ENCODE measurements around the gene DHODH.
"Not testable (repeated sequence)": the region's sequence is repeated elsewhere in the genome, so short reads cannot be mapped to it uniquely, and the experiment has no call there.

The DHODH gene

DNA sequence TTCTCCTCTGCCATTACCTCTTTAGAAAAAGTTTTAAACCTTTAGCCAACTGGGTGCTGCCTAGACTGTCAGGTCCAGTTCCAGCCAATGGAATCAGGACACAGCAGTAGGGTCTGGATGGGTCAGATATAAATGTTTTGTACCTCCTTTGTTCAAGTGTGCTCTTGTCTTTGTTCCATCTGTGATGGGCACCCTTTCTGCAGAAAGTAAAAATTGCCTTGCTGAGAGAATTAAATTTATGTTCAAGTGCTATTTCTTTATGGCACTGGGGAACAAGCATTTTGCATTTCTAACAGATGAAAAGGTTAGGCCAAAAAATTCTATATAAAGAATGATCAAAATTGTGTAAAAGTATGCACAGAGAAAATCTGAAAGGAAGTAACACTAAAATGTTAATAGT, 40.6 kb downstream of the DHODH start:
- H3K4me1 ChIP-seq = peaks cover 6% of the 10 kb centered on the region
- no peak overlapping the region for H3K27ac ChIP-seq
- no peak overlapping the region for H3K4me3 ChIP-seq (ENCODE audit: low read depth, low read length)
- H3K9ac ChIP-seq = no peak overlapping the region
- TF ChIP-seq, protein P1, sequence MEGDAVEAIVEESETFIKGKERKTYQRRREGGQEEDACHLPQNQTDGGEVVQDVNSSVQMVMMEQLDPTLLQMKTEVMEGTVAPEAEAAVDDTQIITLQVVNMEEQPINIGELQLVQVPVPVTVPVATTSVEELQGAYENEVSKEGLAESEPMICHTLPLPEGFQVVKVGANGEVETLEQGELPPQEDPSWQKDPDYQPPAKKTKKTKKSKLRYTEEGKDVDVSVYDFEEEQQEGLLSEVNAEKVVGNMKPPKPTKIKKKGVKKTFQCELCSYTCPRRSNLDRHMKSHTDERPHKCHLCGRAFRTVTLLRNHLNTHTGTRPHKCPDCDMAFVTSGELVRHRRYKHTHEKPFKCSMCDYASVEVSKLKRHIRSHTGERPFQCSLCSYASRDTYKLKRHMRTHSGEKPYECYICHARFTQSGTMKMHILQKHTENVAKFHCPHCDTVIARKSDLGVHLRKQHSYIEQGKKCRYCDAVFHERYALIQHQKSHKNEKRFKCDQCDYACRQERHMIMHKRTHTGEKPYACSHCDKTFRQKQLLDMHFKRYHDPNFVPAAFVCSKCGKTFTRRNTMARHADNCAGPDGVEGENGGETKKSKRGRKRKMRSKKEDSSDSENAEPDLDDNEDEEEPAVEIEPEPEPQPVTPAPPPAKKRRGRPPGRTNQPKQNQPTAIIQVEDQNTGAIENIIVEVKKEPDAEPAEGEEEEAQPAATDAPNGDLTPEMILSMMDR (IDR thresholded peaks at IDR 0.05) = no peak
- no peaks in the 10 kb centered on the region for H3K36me3 ChIP-seq (ENCODE audit: control insufficient read depth, insufficient read depth, low read length)
- no peaks in the 10 kb centered on the region for H3K79me2 ChIP-seq
- no peaks in the 10 kb centered on the region for H3K9me3 ChIP-seq (ENCODE audit: control insufficient read depth, low read length)
- H3K4me2 ChIP-seq (ENCODE audit: low read length) = no peak overlapping the region
- no peak overlapping the region for H2AFZ ChIP-seq
- no peaks in the 10 kb centered on the region for H3K27me3 ChIP-seq (ENCODE audit: control insufficient read depth, insufficient read depth, low read length)

DNA sequence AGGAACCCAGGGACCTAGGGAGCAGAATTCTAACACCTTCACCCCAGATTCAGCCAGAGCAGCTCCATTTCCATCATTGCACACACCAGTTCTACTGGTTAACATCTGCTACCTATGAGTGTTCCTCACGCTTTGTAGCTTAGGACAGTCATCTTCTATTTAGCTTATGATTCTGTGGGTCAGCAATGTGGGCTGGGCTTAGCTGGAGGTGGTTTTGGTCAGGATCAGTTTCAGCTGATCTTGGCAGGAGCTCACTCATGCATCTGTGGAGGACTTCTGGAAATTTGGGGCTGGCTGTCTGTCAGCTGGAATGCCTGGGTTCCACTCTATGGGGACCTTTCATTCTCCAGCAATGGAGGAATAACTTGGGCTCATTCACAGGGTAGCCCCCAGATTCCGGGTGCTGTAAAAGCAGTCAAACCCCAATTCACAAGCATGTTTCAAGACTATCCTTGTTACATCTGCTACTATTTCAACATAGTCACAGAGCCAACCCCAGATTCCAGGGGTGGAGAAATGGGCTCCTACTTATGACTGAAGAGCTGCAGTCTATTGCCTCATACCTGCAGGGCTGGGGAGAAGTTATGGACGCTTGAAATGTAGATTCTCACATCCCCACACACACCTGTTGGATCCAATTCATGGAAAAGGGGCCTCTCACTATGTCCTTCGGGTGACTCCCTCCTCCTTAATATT, 42.4 kb downstream of the DHODH start:
- Histone ChIP-seq H3K9ac (no peak overlapping the region), H2AFZ (no peak overlapping the region), H3K4me2 (ENCODE audit: low read length) (no peak overlapping the region), H3K4me1 (no peaks in the 10 kb centered on the region), H3K27ac (no peak overlapping the region), H3K79me2 (no peaks in the 10 kb centered on the region), H3K9me3 (ENCODE audit: control insufficient read depth, low read length) (no peaks in the 10 kb centered on the region), H3K36me3 (ENCODE audit: control insufficient read depth, insufficient read depth, low read length) (no peaks in the 10 kb centered on the region), H3K27me3 (ENCODE audit: control insufficient read depth, insufficient read depth, low read length) (no peaks in the 10 kb centered on the region), H3K4me3 (ENCODE audit: low read depth, low read length) (no peak overlapping the region)
- TF ChIP-seq, protein P1 (IDR thresholded peaks at IDR 0.05) = no peak

DNA sequence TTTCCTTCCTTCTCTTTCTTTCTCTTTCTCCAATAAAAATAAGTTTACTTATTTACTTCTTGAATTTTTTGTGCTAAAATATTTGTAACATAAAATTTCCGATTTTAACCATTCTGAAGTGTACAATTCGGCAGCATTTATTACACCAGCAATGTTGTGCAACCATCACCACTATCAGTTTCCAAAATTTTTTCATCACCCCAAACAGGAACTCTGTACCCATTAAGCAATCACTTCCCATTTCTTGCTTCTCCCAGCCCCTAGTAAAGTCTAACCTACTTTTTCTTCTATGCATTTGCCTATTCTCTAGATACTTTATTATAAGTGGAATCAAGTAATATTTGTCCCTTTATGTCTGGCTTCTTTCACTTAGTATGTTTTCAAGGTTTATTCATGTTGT, 43.3 kb downstream of the DHODH start:
- H3K27ac ChIP-seq = no peak overlapping the region

GRCh38 chr16:72054254-72054847, 45.8 kb downstream of the DHODH start, which contains the start of gene HP:
TSS of gene HP (plus strand) at chr16:72054505. CDS start at chr16:72054653, 148 bp downstream.
- not testable (repeated sequence) for H3K4me1 ChIP-seq; H3K4me3 ChIP-seq (ENCODE audit: low read depth, low read length); H3K79me2 ChIP-seq; H3K27ac ChIP-seq; H3K9ac ChIP-seq; H3K4me2 ChIP-seq (ENCODE audit: low read length); H3K9me3 ChIP-seq (ENCODE audit: control insufficient read depth, low read length); H3K36me3 ChIP-seq (ENCODE audit: control insufficient read depth, insufficient read depth, low read length); H2AFZ ChIP-seq; H3K27me3 ChIP-seq (ENCODE audit: control insufficient read depth, insufficient read depth, low read length)

More for the DNA sequence above, 43.3 kb downstream of the DHODH start:
- H3K4me1 ChIP-seq = no peaks in the 10 kb centered on the region
- H3K4me2 ChIP-seq (ENCODE audit: low read length) = no peak overlapping the region
- H3K27me3 ChIP-seq (ENCODE audit: control insufficient read depth, insufficient read depth, low read length) = no peaks in the 10 kb centered on the region
- H3K79me2 ChIP-seq = no peaks in the 10 kb centered on the region
- no peak overlapping the region for H3K9ac ChIP-seq
- no peaks in the 10 kb centered on the region for H3K9me3 ChIP-seq (ENCODE audit: control insufficient read depth, low read length)
- no peak overlapping the region for H3K4me3 ChIP-seq (ENCODE audit: low read depth, low read length)
- H2AFZ ChIP-seq = no peak overlapping the region
- no peaks in the 10 kb centered on the region for H3K36me3 ChIP-seq (ENCODE audit: control insufficient read depth, insufficient read depth, low read length)
- TF ChIP-seq, protein P1 (IDR thresholded peaks at IDR 0.05) = no peak

DNA sequence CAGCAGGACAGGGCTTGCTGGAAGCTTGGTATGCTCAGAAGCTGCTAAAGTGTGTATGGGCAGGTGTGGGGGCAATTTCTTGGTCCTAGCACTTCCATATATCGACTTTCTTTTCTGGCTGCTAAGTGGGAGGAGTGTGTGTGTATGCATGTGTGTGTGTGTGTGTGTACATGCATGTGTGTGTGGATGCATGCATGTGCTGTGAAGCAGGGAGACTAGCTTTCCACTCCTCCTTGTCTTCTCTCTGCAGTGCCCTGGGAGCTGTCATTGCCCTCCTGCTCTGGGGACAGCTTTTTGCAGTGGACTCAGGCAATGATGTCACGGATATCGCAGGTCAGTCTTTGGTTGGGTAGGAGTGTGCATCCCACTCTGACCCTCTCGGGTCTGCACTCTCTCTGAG, 47.4 kb downstream of the DHODH start:
- Histone ChIP-seq H3K4me3 (ENCODE audit: low read depth, low read length) (no peak overlapping the region), H3K27ac (no peak overlapping the region), H3K4me2 (ENCODE audit: low read length) (no peak overlapping the region), H3K9me3 (ENCODE audit: control insufficient read depth, low read length) (no peaks in the 10 kb centered on the region), H3K4me1 (no peaks in the 10 kb centered on the region), H3K79me2 (no peaks in the 10 kb centered on the region), H3K27me3 (ENCODE audit: control insufficient read depth, insufficient read depth, low read length) (no peaks in the 10 kb centered on the region), H3K9ac (no peak overlapping the region), H3K36me3 (ENCODE audit: control insufficient read depth, insufficient read depth, low read length) (no peaks in the 10 kb centered on the region), H2AFZ (no peak overlapping the region)
- TF ChIP-seq, protein P1 (IDR thresholded peaks at IDR 0.05) = no peak

DNA sequence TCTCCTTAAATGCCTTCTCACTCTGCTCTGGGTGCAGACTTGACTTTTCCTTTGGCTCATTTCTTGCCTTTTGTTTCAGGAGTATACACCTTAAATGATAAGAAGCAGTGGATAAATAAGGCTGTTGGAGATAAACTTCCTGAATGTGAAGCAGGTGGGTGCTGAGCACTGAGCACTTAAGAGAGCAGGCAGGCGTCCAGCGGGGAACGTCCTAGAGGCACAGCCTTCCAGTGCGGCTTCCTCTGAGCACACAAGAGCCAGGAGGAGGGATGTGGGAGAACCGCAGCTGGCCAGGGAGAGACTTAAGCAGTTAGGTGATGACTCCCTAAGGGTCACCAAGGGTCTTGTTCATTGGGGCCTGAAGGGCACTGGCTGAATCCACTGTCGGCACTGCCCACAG, 48.8 kb downstream of the DHODH start:
- not testable (repeated sequence) for H3K36me3 ChIP-seq (ENCODE audit: control insufficient read depth, insufficient read depth, low read length); H3K4me1 ChIP-seq; H3K27me3 ChIP-seq (ENCODE audit: control insufficient read depth, insufficient read depth, low read length); H3K79me2 ChIP-seq; H2AFZ ChIP-seq; H3K9ac ChIP-seq; H3K4me3 ChIP-seq (ENCODE audit: low read depth, low read length); H3K4me2 ChIP-seq (ENCODE audit: low read length); H3K27ac ChIP-seq; H3K9me3 ChIP-seq (ENCODE audit: control insufficient read depth, low read length)

DNA sequence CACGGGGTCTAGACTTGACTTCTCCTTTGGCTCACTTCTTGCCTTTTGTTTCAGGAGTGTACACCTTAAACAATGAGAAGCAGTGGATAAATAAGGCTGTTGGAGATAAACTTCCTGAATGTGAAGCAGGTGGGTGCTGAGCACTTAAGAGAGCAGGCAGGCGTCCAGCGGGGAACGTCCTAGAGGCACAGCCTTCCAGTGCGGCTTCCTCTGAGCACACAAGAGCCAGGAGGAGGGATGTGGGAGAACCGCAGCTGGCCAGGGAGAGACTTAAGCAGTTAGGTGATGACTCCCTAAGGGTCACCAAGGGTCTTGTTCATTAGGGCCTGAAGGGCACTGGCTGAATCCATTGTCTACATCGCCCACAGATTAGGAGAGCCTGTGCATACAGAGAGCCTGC, 50.5 kb downstream of the DHODH start:
- H2AFZ ChIP-seq; H3K9ac ChIP-seq; H3K4me2 ChIP-seq (ENCODE audit: low read length); H3K27me3 ChIP-seq (ENCODE audit: control insufficient read depth, insufficient read depth, low read length); H3K27ac ChIP-seq; H3K4me3 ChIP-seq (ENCODE audit: low read depth, low read length); H3K4me1 ChIP-seq; H3K9me3 ChIP-seq (ENCODE audit: control insufficient read depth, low read length); H3K79me2 ChIP-seq; H3K36me3 ChIP-seq (ENCODE audit: control insufficient read depth, insufficient read depth, low read length): not testable (repeated sequence)
